Subcutaneous abdominal adipose tissue (tissue), 5 donors: ENCODE data around the gene SPARCL1.
"Not testable (repeated sequence)": the region's sequence is repeated elsewhere in the genome, so short reads cannot be mapped to it uniquely, and the experiment has no call there.

Experiments used
- H3K27ac ChIP-seq: one replicate; pipeline ENCODE4 v1.7.0; 2013; ENCODE audit warnings: low read depth, mild to moderate bottlenecking, inconsistent platforms, low read length, moderate library complexity
- H3K27me3 ChIP-seq, 5 donors: one replicate each; pipeline ENCODE4 v1.7.0; 2013; ENCODE audit warnings: low read length in 5 of 5, inconsistent platforms in 1 of 5; ENCODE audit not compliant: control insufficient read depth in 5 of 5, insufficient read depth in 4 of 5
- H3K36me3 ChIP-seq, 5 donors: one replicate each; pipeline ENCODE4 v1.7.0; 2013; ENCODE audit warnings: low read length in 5 of 5; ENCODE audit not compliant: control insufficient read depth in 5 of 5, insufficient read depth in 5 of 5
- H3K4me1 ChIP-seq, 5 donors: one replicate each; pipeline ENCODE4 v1.7.0; 2013; ENCODE audit warnings: low read length in 5 of 5, mild to moderate bottlenecking in 3 of 5, moderate library complexity in 1 of 5; ENCODE audit not compliant: control insufficient read depth in 5 of 5, insufficient read depth in 5 of 5
- H3K4me3 ChIP-seq, 5 donors: one replicate each; pipeline ENCODE4 v1.7.0; 2013; ENCODE audit warnings: low read length in 5 of 5, low read depth in 1 of 5
- H3K9ac ChIP-seq, 5 donors: one replicate each; pipeline ENCODE4 v1.7.0; 2013; ENCODE audit warnings: low read length in 5 of 5, mild to moderate bottlenecking in 4 of 5, moderate library complexity in 3 of 5
- H3K9me3 ChIP-seq, 5 donors: one replicate each; pipeline ENCODE4 v1.7.0; 2013; ENCODE audit warnings: low read length in 5 of 5; ENCODE audit not compliant: control insufficient read depth in 5 of 5
- donor health status: healthy.
- donor health status: healthy.
- donor health status: healthy.
- donor health status: healthy.
- donor health status: healthy.

SPARCL1 gene

GRCh38 chr4:87491851-87492250 is 37.3 kb downstream of the SPARCL1 start:
- not testable (repeated sequence) for H3K9ac ChIP-seq, H3K27me3 ChIP-seq, H3K9me3 ChIP-seq, H3K4me3 ChIP-seq
- H3K36me3 ChIP-seq = peaks cover 0 to 46% (median 28%) of the 10 kb centered on the region in 5 donors
- peak overlapping the region; percentile 32 for H3K27ac ChIP-seq
- H3K4me1 ChIP-seq = peaks cover 2 to 42% (median 19%) of the 10 kb centered on the region in 5 donors

GRCh38 chr4:87491436-87491835 is 37.7 kb downstream of the SPARCL1 start:
- no peaks in the 10 kb centered on the region for H3K27me3 ChIP-seq
- H3K4me3 ChIP-seq = no peak overlapping the region
- H3K9ac ChIP-seq = no peak overlapping the region
- peaks cover 0 to 46% (median 28%) of the 10 kb centered on the region in 5 donors for H3K36me3 ChIP-seq
- H3K4me1 ChIP-seq = peaks cover 2 to 42% (median 19%) of the 10 kb centered on the region in 5 donors
- H3K27ac ChIP-seq = no peak overlapping the region
- H3K9me3 ChIP-seq = peaks cover 0 to 3% (median 0%) of the 10 kb centered on the region in 5 donors

- H3K4me3 ChIP-seq = no peak overlapping the region
- H3K9ac ChIP-seq = no peak overlapping the region
- H3K27ac ChIP-seq = peak overlapping the region; percentile 74
- H3K4me1 ChIP-seq = peaks cover 2 to 42% (median 19%) of the 10 kb centered on the region in 5 donors
- H3K9me3 ChIP-seq = peaks cover 0 to 3% (median 0%) of the 10 kb centered on the region in 5 donors
- H3K36me3 ChIP-seq = peaks cover 0 to 46% (median 28%) of the 10 kb centered on the region in 5 donors
- no peaks in the 10 kb centered on the region for H3K27me3 ChIP-seq
Observed at GRCh38 chr4:87490664-87491369, 38.4 kb downstream of the SPARCL1 start.

GRCh38 chr4:87489678-87490077 is 39.5 kb downstream of the SPARCL1 start:
- peaks cover 0 to 46% (median 28%) of the 10 kb centered on the region in 5 donors for H3K36me3 ChIP-seq
- H3K4me3 ChIP-seq = no peak overlapping the region
- H3K27ac ChIP-seq = peak overlapping the region; percentile 74
- H3K9me3 ChIP-seq = peaks cover 0 to 3% (median 0%) of the 10 kb centered on the region in 5 donors
- no peak overlapping the region for H3K9ac ChIP-seq
- H3K27me3 ChIP-seq = no peaks in the 10 kb centered on the region
- H3K4me1 ChIP-seq = peaks cover 2 to 42% (median 19%) of the 10 kb centered on the region in 5 donors

GRCh38 chr4:87488666-87489065 is 40.5 kb downstream of the SPARCL1 start:
- H3K9ac ChIP-seq, H3K27me3 ChIP-seq, H3K9me3 ChIP-seq, H3K4me3 ChIP-seq: not testable (repeated sequence)
- Histone ChIP-seq H3K36me3 (peaks cover 0 to 36% (median 20%) of the 10 kb centered on the region in 5 donors), H3K27ac (peak overlapping the region; percentile 74), H3K4me1 (peaks cover 2 to 36% (median 19%) of the 10 kb centered on the region in 5 donors)

- H3K4me1 ChIP-seq, H3K27me3 ChIP-seq, H3K9ac ChIP-seq, H3K4me3 ChIP-seq, H3K9me3 ChIP-seq, H3K27ac ChIP-seq: not testable (repeated sequence)
- peaks cover 0 to 33% (median 17%) of the 10 kb centered on the region in 5 donors for H3K36me3 ChIP-seq
Observed at GRCh38 chr4:87483247-87483646, 45.9 kb downstream of the SPARCL1 start.

GRCh38 chr4:87481377-87481776 is 47.8 kb downstream of the SPARCL1 start:
- Histone ChIP-seq H3K27me3 (no peaks in the 10 kb centered on the region), H3K27ac (no peak overlapping the region), H3K36me3 (peaks cover 0 to 31% (median 17%) of the 10 kb centered on the region in 5 donors), H3K9ac (no peak overlapping the region), H3K4me3 (no peak overlapping the region), H3K9me3 (peaks cover 0 to 2% (median 0%) of the 10 kb centered on the region in 5 donors), H3K4me1 (peaks cover 0 to 19% (median 0%) of the 10 kb centered on the region in 5 donors)

- no peaks in the 10 kb centered on the region for H3K27me3 ChIP-seq
- H3K27ac ChIP-seq = no peak overlapping the region
- peaks cover 0 to 42% (median 29%) of the 10 kb centered on the region in 5 donors for H3K36me3 ChIP-seq
- H3K4me1 ChIP-seq = peaks cover 0 to 19% (median 0%) of the 10 kb centered on the region in 5 donors
- no peak overlapping the region for H3K4me3 ChIP-seq
- no peak overlapping the region for H3K9ac ChIP-seq
- H3K9me3 ChIP-seq = no peaks in the 10 kb centered on the region
Observed at GRCh38 chr4:87478732-87479250, 50.4 kb downstream of the SPARCL1 start.

GRCh38 chr4:87476934-87477333 is 52.2 kb downstream of the SPARCL1 start:
- Histone ChIP-seq H3K9ac (no peak overlapping the region), H3K27me3 (no peaks in the 10 kb centered on the region), H3K27ac (no peak overlapping the region), H3K4me3 (no peak overlapping the region), H3K36me3 (peaks cover 0 to 44% (median 30%) of the 10 kb centered on the region in 5 donors), H3K4me1 (peaks cover 0 to 17% (median 0%) of the 10 kb centered on the region in 5 donors), H3K9me3 (no peaks in the 10 kb centered on the region)

- Histone ChIP-seq H3K4me3 (no peak overlapping the region), H3K27ac (no peak overlapping the region), H3K9me3 (no peaks in the 10 kb centered on the region), H3K9ac (no peak overlapping the region), H3K36me3 (peaks cover 0 to 13% (median 5%) of the 10 kb centered on the region in 5 donors), H3K4me1 (peaks cover 0 to 4% (median 0%) of the 10 kb centered on the region in 5 donors), H3K27me3 (no peaks in the 10 kb centered on the region)
Observed at GRCh38 chr4:87469390-87469789, 59.8 kb downstream of the SPARCL1 start.
